ENCODE measurements around the gene HOXB3.
A peak's percentile ranks its signal among the peaks of the same experiment; 100 is the strongest.

The HOXB3 gene

DNA sequence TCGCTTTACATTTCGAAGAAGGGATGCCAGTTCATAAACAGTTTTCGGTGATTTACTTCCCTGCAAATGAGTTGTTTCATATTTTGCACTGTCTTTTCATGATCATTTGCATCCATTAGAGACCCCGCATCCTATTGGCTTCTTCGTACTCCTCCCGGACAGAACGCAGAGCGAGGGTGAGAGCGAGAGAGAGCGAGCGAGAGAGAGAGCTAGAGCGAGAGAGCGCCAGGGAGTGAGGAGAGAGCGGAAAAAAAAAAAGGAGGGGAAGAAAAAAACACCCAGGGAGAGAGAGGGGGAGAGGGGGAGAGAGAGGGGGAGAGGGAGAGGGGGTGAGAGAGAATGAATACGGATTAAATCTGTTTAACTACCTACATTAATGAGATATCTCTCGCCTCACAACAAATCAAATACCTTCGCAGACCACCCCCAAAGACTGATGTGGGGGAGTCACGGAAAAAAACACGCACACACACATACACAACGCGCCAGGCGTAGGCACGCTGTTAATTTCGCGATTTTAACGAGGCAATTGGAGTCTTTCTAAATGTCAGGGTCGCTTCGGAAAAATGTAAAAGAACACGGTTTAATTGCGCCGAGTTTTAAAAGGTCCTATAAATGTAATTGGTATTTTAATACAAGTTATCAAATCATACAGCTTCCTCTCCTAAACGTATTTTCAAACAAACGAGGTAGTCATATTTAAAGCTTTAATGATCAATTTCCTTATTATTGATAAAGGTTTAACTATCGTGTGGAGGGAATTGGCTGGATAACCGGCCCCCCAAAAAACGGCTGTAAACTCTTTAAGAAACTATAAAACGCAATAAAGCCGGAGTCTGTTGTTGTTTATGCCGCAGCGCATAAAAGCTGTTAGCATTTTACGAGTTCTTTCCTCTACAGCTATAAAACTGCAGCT is 25.3 kb upstream of the HOXB3 start, which contains the start of gene HOXB8 (continued):
- TF ChIP-seq, protein P1, sequence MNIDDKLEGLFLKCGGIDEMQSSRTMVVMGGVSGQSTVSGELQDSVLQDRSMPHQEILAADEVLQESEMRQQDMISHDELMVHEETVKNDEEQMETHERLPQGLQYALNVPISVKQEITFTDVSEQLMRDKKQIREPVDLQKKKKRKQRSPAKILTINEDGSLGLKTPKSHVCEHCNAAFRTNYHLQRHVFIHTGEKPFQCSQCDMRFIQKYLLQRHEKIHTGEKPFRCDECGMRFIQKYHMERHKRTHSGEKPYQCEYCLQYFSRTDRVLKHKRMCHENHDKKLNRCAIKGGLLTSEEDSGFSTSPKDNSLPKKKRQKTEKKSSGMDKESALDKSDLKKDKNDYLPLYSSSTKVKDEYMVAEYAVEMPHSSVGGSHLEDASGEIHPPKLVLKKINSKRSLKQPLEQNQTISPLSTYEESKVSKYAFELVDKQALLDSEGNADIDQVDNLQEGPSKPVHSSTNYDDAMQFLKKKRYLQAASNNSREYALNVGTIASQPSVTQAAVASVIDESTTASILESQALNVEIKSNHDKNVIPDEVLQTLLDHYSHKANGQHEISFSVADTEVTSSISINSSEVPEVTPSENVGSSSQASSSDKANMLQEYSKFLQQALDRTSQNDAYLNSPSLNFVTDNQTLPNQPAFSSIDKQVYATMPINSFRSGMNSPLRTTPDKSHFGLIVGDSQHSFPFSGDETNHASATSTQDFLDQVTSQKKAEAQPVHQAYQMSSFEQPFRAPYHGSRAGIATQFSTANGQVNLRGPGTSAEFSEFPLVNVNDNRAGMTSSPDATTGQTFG (tag by site-specific recombination; IDR thresholded peaks at IDR 0.05; ENCODE audit: borderline replicate concordance) = no peak
- TF ChIP-seq ZNF48 (tag by site-specific recombination; IDR thresholded peaks at IDR 0.05) (no peak), ZNF768 (tag by site-specific recombination; IDR thresholded peaks at IDR 0.05) (no peak), ZNF426 (tag by site-specific recombination; IDR thresholded peaks at IDR 0.05) (no peak), ZNF76 (tag by site-specific recombination; IDR thresholded peaks at IDR 0.05; ENCODE audit: borderline replicate concordance, low read depth) (no peak), ZFP69B (tag by site-specific recombination; IDR thresholded peaks at IDR 0.05) (no peak), KLF1 (tag by site-specific recombination; IDR thresholded peaks at IDR 0.05) (no peak), ZNF449 (tag by site-specific recombination; IDR thresholded peaks at IDR 0.05) (no peak; the same call in 1 of the 2 replicates), MYNN (tag by site-specific recombination; IDR thresholded peaks at IDR 0.05; ENCODE audit: borderline replicate concordance) (no peak), ZSCAN4 (tag by site-specific recombination; IDR thresholded peaks at IDR 0.05) (no peak; the same call in 1 of the 2 replicates), ZNF26 (tag by site-specific recombination; IDR thresholded peaks at IDR 0.05) (no peak), REPIN1 (tag by site-specific recombination; IDR thresholded peaks at IDR 0.05; ENCODE audit: low read depth) (0 out of 2 replicates have a peak, but pooled peaks have one; percentile 53), ZNF571 (tag by site-specific recombination; IDR thresholded peaks at IDR 0.05) (no peak), ZNF555 (tag by site-specific recombination; conservative IDR thresholded peaks at IDR 0.05) (no peak), ZNF830 (tag by site-specific recombination; IDR thresholded peaks at IDR 0.05; ENCODE audit: low read depth) (no peak), ZNF629 (tag by site-specific recombination; IDR thresholded peaks at IDR 0.05) (0 out of 2 replicates have a peak, but pooled peaks have one; percentile 21), ZNF473 (tag by site-specific recombination; IDR thresholded peaks at IDR 0.05) (no peak), TCF7L2 (IDR thresholded peaks at IDR 0.05; ENCODE audit: borderline replicate concordance, low read depth, low read length) (peak; percentile 75), SCRT1 (tag by site-specific recombination; IDR thresholded peaks at IDR 0.05; ENCODE audit: borderline replicate concordance) (no peak), ZNF248 (tag by site-specific recombination; IDR thresholded peaks at IDR 0.05) (no peak), HOXA7 (CRISPR knock-in tag; IDR thresholded peaks at IDR 0.05; ENCODE audit: borderline replicate concordance) (no peak), PRDM4 (tag by site-specific recombination; IDR thresholded peaks at IDR 0.05) (no peak; the same call in 1 of the 2 replicates), SP7 (tag by site-specific recombination; IDR thresholded peaks at IDR 0.05) (peak; percentile 51; the same call in 1 of the 2 replicates)
- TF ChIP-seq, protein P2, sequence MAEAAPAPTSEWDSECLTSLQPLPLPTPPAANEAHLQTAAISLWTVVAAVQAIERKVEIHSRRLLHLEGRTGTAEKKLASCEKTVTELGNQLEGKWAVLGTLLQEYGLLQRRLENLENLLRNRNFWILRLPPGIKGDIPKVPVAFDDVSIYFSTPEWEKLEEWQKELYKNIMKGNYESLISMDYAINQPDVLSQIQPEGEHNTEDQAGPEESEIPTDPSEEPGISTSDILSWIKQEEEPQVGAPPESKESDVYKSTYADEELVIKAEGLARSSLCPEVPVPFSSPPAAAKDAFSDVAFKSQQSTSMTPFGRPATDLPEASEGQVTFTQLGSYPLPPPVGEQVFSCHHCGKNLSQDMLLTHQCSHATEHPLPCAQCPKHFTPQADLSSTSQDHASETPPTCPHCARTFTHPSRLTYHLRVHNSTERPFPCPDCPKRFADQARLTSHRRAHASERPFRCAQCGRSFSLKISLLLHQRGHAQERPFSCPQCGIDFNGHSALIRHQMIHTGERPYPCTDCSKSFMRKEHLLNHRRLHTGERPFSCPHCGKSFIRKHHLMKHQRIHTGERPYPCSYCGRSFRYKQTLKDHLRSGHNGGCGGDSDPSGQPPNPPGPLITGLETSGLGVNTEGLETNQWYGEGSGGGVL (tag by site-specific recombination; IDR thresholded peaks at IDR 0.05) = peak; percentile 95

All from HEK293 (cell line).